GM10266 (cell line): ENCODE measurements around the gene RHPN2.

Experiments used
- DNase-seq: peaks from one replicate; pipeline ENCODE4 v3.0.0; 2012; ENCODE audit errors: extremely low spot score
- TF ChIP-seq, protein P1 (sequence below): IDR thresholded peaks from 2 replicates; pipeline ENCODE4 v1.5.1; 2012; ENCODE audit warnings: mild to moderate bottlenecking, low read depth; ENCODE audit not compliant: control insufficient read depth, insufficient read depth; ENCODE audit errors: missing control alignments

RHPN2 gene

DNA sequence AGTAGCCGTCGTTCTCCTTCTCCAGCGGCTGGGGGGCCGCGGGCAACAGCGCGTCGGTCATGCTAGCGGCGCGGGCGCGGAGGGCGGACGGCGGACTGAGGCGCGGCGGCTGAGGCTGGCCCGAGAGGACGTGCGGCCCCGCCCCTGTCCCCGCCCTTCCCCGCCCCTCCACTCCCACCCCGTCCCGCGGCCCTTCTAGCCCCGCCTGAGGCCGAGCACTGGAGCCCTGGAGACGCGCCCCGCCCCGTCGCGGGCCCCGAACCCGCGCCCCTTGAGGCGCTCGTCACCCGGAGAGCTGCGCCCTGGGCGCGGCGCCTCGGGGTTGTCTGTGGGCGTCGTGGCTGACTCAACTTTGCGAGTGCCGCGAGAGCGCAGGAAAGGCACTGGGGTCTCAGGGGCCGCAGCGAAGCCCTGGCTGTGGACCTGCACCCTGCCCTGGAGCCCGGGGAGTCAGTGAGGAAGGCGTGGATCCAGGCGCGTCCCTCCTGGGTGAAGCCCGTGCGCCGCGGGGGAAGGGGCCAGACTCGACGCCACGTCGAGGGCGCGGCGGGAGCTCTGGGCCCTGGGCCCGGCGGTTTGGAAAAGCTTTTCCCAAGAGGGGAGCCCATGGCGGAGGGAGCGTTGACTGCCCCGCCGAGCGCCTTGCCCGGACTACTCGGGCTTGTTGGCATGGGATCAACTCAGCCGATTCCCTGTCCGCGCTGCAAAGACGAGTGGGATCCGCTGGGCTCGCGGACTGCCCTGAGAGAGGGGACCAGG, at the start of gene RHPN2:
TSS of gene RHPN2 (minus strand) at position 97 of the 759 bp plus-strand sequence. CDS start at position 61, 36 bp downstream.
- DNase-seq = peak; percentile 96
- TF ChIP-seq, protein P1, sequence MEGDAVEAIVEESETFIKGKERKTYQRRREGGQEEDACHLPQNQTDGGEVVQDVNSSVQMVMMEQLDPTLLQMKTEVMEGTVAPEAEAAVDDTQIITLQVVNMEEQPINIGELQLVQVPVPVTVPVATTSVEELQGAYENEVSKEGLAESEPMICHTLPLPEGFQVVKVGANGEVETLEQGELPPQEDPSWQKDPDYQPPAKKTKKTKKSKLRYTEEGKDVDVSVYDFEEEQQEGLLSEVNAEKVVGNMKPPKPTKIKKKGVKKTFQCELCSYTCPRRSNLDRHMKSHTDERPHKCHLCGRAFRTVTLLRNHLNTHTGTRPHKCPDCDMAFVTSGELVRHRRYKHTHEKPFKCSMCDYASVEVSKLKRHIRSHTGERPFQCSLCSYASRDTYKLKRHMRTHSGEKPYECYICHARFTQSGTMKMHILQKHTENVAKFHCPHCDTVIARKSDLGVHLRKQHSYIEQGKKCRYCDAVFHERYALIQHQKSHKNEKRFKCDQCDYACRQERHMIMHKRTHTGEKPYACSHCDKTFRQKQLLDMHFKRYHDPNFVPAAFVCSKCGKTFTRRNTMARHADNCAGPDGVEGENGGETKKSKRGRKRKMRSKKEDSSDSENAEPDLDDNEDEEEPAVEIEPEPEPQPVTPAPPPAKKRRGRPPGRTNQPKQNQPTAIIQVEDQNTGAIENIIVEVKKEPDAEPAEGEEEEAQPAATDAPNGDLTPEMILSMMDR = no peak

DNA sequence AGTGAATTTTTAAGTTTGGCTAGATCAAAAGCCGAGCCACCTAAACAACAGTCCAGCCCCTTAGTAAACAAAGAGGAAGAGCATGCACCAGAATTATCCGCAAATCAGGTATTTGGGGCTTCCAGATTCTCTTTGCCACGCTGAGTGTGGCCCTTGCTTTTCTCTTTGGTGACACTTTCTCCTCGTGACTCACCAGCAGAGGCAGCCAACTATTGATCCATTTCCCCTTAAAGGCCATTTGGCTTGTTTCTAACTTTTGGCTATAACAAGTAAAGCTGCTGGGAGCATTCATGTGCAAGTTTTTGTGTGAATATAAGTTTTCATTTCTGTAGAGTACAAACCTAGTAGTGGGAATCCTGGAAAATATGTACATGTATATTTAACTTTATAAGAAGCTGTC, 49.6 kb upstream of the RHPN2 start:
- TF ChIP-seq, protein P1 = no peak
- no peak for DNase-seq

DNA sequence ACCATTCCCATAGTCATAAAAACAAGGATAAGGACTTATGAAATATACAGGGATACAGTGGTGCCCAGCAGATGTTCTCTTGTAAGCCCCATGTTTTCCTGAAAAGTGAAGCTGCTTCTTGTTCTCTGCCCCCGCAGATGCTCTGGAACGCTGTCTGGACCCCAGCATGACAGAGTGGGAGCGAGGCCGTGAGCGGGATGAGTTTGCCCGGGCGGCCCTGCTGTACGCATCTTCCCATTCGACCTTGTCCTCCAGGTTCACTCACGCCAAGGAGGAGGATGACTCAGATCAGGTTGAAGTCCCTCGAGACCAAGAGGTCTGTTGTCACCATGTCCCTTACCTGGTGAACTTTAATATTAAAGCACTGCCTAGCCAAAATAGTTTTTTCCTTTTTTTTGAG, 46.9 kb upstream of the RHPN2 start:
- TF ChIP-seq, protein P1 = no peak
- DNase-seq = no peak

DNA sequence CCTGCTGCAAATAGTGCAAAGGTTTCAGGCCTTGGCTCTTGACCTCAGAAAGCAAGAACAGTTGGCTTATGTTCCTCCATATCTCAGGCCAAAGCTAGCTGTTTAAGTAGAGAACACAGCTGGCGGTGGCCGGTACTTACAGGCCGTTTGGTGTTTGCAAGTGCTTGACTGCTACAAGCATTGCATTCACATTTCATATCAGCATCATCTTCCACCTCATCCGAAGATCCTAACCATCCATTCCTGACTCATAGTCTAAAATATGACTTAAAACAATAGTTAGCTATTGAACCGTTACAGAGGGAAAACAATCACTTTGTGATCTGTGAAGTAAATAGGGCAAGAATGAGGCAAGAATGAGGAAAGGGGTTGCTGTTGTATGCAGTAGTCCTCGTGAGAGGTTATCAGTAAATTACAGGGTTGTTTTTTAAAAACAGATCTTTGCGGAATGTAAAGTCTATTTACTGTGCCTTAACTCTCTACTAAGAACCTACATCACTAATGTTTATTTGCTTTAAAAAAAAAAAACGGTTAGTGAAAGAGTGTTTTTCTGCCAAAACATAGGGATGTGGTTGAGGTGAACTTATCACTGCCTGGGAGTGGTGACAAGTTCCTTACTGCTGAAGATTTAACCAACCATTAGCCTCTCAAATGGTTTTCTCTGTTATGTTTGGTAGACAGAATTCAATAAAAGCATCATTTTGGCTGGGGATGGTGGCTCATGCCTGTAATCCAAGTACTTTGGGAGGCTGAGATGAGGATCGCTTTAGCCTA, 45.6 kb upstream of the RHPN2 start:
- no peak for DNase-seq
- TF ChIP-seq, protein P1 = no peak

DNA sequence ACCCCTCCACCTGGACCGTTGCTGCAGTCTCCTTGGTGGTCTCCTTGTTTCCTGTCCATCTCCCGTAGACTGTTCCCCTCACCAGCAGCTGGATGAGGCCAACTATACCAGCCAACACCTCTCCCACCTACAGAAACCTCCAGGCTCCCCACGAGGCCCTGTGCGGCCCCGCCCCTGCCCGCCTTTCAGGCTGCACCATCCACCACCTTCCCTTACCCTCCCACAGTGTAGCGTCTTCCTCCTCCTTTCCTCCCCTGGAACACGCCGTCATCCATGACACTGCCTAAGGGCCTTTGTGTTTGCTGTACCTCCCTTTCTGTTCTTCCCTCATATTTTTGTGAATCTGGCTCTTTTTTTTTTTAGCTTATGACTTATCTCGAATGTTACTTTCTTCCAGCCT, 43.5 kb upstream of the RHPN2 start:
- TF ChIP-seq, protein P1 = no peak
- no peak for DNase-seq

DNA sequence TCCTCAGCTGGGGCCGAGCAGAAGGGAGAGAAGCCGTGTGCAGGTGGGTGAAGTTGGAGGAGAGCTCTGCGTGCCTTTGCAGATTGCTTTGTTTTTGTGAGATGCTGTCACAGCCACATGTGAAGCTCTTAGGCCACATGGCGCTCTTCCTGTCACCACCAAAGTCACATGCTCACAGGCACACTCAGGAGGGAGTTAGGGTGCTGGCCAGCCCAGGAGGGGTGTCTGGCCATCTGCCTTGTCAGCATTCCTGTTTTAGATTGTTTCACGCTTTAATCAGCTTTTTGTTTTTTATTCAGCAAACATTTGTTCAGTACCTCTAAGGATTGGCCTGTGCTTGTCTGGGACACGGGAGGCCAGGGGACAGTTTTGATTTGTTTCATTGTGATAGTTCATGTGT, 38.2 kb upstream of the RHPN2 start:
- no peak for DNase-seq
- TF ChIP-seq, protein P1 = no peak
